Chondrocyte (in vitro differentiated cells): Measurements from ENCODE around the gene UFSP1. TPM values are rescaled to one million over a fixed set of nuclear protein-coding genes. Genes with fewer than 3 reads are reported as not detected.

Experiments used
- DNase-seq: peaks from one replicate; pipeline ENCODE4 v3.0.0; 2021; ENCODE audit warnings: mixed read lengths, low spot score
- H3K27ac Mint-ChIP-seq: one replicate; pipeline ENCODE4 v1.8.0; 2021; ENCODE audit warnings: mild to moderate bottlenecking, moderate library complexity, mixed read lengths; ENCODE audit not compliant: unreplicated experiment
- H3K27me3 Mint-ChIP-seq: 2 replicates; pipeline ENCODE4 v1.8.0; 2021; ENCODE audit warnings: low read depth, mixed read lengths
- H3K36me3 Mint-ChIP-seq: 2 replicates; pipeline ENCODE4 v1.8.0; 2021; ENCODE audit warnings: low read depth, mixed read lengths
- H3K4me1 Mint-ChIP-seq: 2 replicates; pipeline ENCODE4 v1.8.0; 2021; ENCODE audit warnings: low read depth, mild to moderate bottlenecking, mixed read lengths
- H3K4me3 Mint-ChIP-seq: one replicate; pipeline ENCODE4 v1.8.0; 2021; ENCODE audit warnings: mild to moderate bottlenecking, moderate library complexity, mixed read lengths; ENCODE audit not compliant: unreplicated experiment
- H3K9me3 Mint-ChIP-seq: 2 replicates; pipeline ENCODE4 v1.8.0; 2021; ENCODE audit warnings: low read depth, mixed read lengths
- CTCF ChIP-seq: fragments of 200-600 bp; sonication (generic); IDR thresholded peaks from 2 replicates; pipeline ENCODE4 v1.5.0; 2021; ENCODE audit warnings: antibody characterized with exemption, mild to moderate bottlenecking, moderate library complexity
- total RNA-seq: library from RNA; stranded (reverse); gene quantifications from 3 replicates; pipeline ENCODE4 v1.2.1, GENCODE V29; 2021

Gene UFSP1
- total RNA-seq, 1 donor from 2014 or later = 4.1 TPM

- Mint-ChIP-seq H3K4me1 (peaks cover 37% of the 10 kb centered on the region), H3K27ac (peak within 1 kb of the TSS; percentile 99), H3K4me3 (peak within 1 kb of the TSS; percentile 94), H3K9me3 (no peaks in the 10 kb centered on the region), H3K36me3 (peaks cover 15% of the 10 kb centered on the region), H3K27me3 (no peaks in the 10 kb centered on the region)
- TF ChIP-seq CTCF = no peak
- DNase-seq = no peak
Observed at GRCh38 chr7:100867040-100867775, 22.3 kb downstream of the UFSP1 start, which contains the start of gene TRIP6. Gene TRIP6, plus strand, starts transcription at chr7:100867387. Its CDS starts 111 bp downstream, at chr7:100867498.

GRCh38 chr7:100866729-100867039 is 22.8 kb downstream of the UFSP1 start:
- H3K4me1 Mint-ChIP-seq = peaks cover 36% of the 10 kb centered on the region

GRCh38 chr7:100865938-100866728 is 23.4 kb downstream of the UFSP1 start:
- Mint-ChIP-seq H3K4me1 (peaks cover 30% of the 10 kb centered on the region), H3K36me3 (peaks cover 10% of the 10 kb centered on the region), H3K27me3 (no peaks in the 10 kb centered on the region), H3K27ac (peak overlapping the region; percentile 99), H3K9me3 (no peaks in the 10 kb centered on the region), H3K4me3 (peak overlapping the region; percentile 94)
- no peak for DNase-seq
- TF ChIP-seq CTCF = no peak

More at GRCh38 chr7:100866729-100867039, 22.8 kb downstream of the UFSP1 start:
- DNase-seq = no peak
- Mint-ChIP-seq H3K27me3 (no peaks in the 10 kb centered on the region), H3K27ac (peak overlapping the region; percentile 99), H3K4me3 (peak overlapping the region; percentile 94), H3K36me3 (peaks cover 14% of the 10 kb centered on the region), H3K9me3 (no peaks in the 10 kb centered on the region)
- no peak for TF ChIP-seq CTCF

GRCh38 chr7:100865372-100865911 is 24.1 kb downstream of the UFSP1 start:
- H3K4me1 Mint-ChIP-seq = peaks cover 27% of the 10 kb centered on the region
- no peak for TF ChIP-seq CTCF
- DNase-seq = no peak
- H3K36me3 Mint-ChIP-seq = peaks cover 9% of the 10 kb centered on the region
- H3K27me3 Mint-ChIP-seq = no peaks in the 10 kb centered on the region
- no peak overlapping the region for H3K27ac Mint-ChIP-seq
- H3K4me3 Mint-ChIP-seq = no peak overlapping the region
- H3K9me3 Mint-ChIP-seq = no peaks in the 10 kb centered on the region

GRCh38 chr7:100864263-100864845 is 25.2 kb downstream of the UFSP1 start:
- H3K27me3 Mint-ChIP-seq = no peaks in the 10 kb centered on the region
- peaks cover 14% of the 10 kb centered on the region for H3K36me3 Mint-ChIP-seq
- no peak for TF ChIP-seq CTCF
- no peak for DNase-seq
- no peaks in the 10 kb centered on the region for H3K9me3 Mint-ChIP-seq
- H3K4me3 Mint-ChIP-seq = no peak overlapping the region
- H3K27ac Mint-ChIP-seq = no peak overlapping the region
- peaks cover 22% of the 10 kb centered on the region for H3K4me1 Mint-ChIP-seq
